Upper lobe of right lung (tissue), 1 donor: Measurements from ENCODE around the gene NRAS. TPM values are rescaled to one million over a fixed set of nuclear protein-coding genes. Genes with fewer than 3 reads are reported as not detected.
"Not testable (repeated sequence)": the region's sequence is repeated elsewhere in the genome, so short reads cannot be mapped to it uniquely, and the experiment has no call there.

ENCODE experiments used
- ATAC-seq: fragments of 200-7000 bp; cut with Tn5 transposase; one replicate; pipeline ENCODE4 v1.9.1; 2020; ENCODE audit warnings: mild to moderate bottlenecking, moderate library complexity
- DNase-seq: peaks from one replicate; pipeline ENCODE4 v3.0.0-alpha.2; 2020
- H3K27ac ChIP-seq: fragments of 200-600 bp; one replicate; pipeline ENCODE4 v1.8.0; 2022
- H3K27me3 ChIP-seq: fragments of 200-600 bp; one replicate; pipeline ENCODE4 v1.8.0; 2022; ENCODE audit warnings: mild to moderate bottlenecking
- H3K36me3 ChIP-seq: fragments of 200-600 bp; one replicate; pipeline ENCODE4 v1.8.0; 2022
- H3K4me1 ChIP-seq: fragments of 200-600 bp; one replicate; pipeline ENCODE4 v1.8.0; 2022
- H3K4me3 ChIP-seq: fragments of 200-600 bp; one replicate; pipeline ENCODE4 v1.8.0; 2022; ENCODE audit warnings: mild to moderate bottlenecking
- H3K9me3 ChIP-seq: fragments of 200-600 bp; one replicate; pipeline ENCODE4 v1.8.0; 2022
- CTCF ChIP-seq: fragments of 200-600 bp; IDR thresholded peaks from one replicate; pipeline ENCODE4 v1.8.0; 2022; ENCODE audit warnings: antibody characterized with exemption
- intact Hi-C: fragments of 100-400 bp; cut with DNase I; formaldehyde crosslinking; loops from one replicate; pipeline ENCODE4 v1.11.0; 2022
- total RNA-seq: library from RNA; stranded (reverse); fragmentation: NEBNext Ultra II Directional; extraction: Animal tissue kit (Norgen Biotek cat#: 25700); gene quantifications from one replicate; pipeline ENCODE4 v1.2.1, GENCODE V29; 2021
- donor health status: DM: no; HTN: yes; CAD: no; lungs with severe emphysema.

NRAS gene
- total RNA-seq, 1 donor from 2014 or later: 26.5 TPM

- Histone ChIP-seq H3K9me3 (no peaks in the 10 kb centered on the region), H3K4me1 (peaks cover 57% of the 10 kb centered on the region), H3K27me3 (no peaks in the 10 kb centered on the region), H3K4me3 (peak overlapping the region; percentile 97), H3K36me3 (no peaks in the 10 kb centered on the region), H3K27ac (peak overlapping the region; percentile 100)
- intact Hi-C loops: no loop called here
- DNase-seq (no peak), ATAC-seq (no peak)
- TF ChIP-seq CTCF: no peak
These were observed 39.7 kb upstream of the NRAS start for GRCh38 chr1:114756009-114756892.

DNA sequence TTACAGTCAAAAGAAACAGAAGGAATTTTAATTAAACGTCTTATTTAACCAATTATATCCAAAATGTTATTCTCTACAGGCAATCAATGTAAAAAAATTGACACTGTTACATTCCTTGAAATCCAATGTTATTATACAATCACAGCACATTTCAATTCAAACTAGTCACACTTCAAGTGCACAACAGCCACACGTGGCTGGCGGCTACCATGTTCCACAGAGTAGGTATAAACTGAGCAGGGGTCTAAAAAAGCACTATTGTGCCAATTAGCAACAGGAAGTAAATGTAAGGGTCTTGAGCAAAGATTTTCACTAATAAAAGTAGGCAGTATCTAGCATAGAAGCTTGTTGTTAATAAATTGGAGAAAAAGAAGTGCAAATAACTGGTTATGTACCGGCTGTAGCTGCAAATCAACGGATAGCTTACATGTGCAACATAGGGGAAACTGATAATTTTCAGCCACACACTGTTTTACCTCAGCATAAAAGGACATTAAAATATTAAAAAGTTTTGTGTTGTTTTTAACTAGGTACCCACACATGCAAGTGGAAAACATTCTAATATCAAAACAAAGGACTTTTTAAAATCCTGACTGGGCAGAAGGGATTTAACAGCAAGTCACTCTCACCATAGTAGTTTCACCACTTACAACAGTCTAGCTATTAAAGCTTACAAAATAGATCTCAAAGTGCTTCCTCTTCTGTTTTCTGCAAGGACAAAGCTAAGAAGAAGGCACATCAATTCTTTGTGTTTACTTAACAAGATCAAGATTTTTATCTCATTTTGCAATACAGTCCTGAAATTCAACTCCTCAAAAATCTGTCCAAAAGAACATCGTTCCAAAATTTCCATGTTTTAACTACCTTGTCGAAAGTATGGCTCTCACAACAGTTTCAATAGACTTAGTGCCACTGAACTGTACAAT is 38.7 kb upstream of the NRAS start:
- no peak for ATAC-seq
- no peak for TF ChIP-seq CTCF
- peak overlapping the region; percentile 97 for H3K4me3 ChIP-seq
- H3K9me3 ChIP-seq: no peaks in the 10 kb centered on the region
- H3K4me1 ChIP-seq: peaks cover 66% of the 10 kb centered on the region
- H3K36me3 ChIP-seq: peaks cover 1% of the 10 kb centered on the region
- no peaks in the 10 kb centered on the region for H3K27me3 ChIP-seq
- H3K27ac ChIP-seq: no peak overlapping the region
- no peak for DNase-seq
- intact Hi-C loops: no loop called here

DNA sequence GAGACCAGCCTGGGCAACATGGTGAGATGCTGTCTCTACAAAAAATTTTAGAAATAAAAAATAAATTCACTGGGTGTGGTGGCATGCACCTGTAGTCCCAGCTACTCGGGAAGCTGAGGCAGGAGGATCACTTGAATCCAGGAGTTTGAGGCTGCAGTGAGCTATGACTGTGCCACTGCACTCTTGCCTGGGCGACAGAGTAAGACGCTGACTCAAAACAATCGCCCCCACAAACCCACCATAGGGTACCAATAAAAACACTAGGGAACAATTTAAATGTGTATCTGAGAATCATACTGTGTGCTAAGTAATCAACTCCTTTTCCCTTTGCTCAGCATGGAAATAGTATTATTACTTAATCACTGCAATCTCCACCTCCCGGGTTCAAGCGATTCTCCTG is 37.1 kb upstream of the NRAS start:
- H3K27ac ChIP-seq, ATAC-seq, H3K4me3 ChIP-seq, DNase-seq, H3K27me3 ChIP-seq, intact Hi-C loops, H3K9me3 ChIP-seq: not testable (repeated sequence)
- H3K36me3 ChIP-seq: peaks cover 17% of the 10 kb centered on the region
- peaks cover 81% of the 10 kb centered on the region for H3K4me1 ChIP-seq

GRCh38 chr1:114753143-114753542 is 36.6 kb upstream of the NRAS start:
- ATAC-seq: no peak
- no peak overlapping the region for H3K27ac ChIP-seq
- no peaks in the 10 kb centered on the region for H3K27me3 ChIP-seq
- peaks cover 82% of the 10 kb centered on the region for H3K4me1 ChIP-seq
- TF ChIP-seq CTCF: no peak
- H3K36me3 ChIP-seq: peaks cover 22% of the 10 kb centered on the region
- no peaks in the 10 kb centered on the region for H3K9me3 ChIP-seq
- no peak overlapping the region for H3K4me3 ChIP-seq
- intact Hi-C loops: no loop called here
- DNase-seq: no peak

DNA sequence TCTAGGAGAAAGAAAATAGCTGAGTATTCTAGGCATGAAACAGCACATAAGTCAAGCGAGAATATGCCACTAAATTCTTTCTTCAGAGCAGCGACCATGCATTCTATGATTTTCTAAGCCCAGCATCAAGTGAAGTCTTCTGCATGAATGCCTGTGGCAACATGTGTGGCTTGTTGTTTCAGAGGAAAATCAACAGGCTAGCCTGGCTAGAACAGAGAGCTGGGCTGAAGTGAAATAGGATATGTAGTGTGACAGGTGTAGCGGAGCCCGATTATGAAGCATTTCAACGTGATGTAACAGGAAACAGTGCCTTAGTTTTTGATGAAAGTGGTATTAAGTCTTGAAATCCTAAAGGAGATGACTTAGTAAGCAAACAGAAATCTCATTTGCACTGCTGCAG is 34.2 kb upstream of the NRAS start:
- Histone ChIP-seq H3K4me1 (peaks cover 77% of the 10 kb centered on the region), H3K4me3 (no peak overlapping the region), H3K27me3 (no peaks in the 10 kb centered on the region), H3K9me3 (no peaks in the 10 kb centered on the region), H3K27ac (no peak overlapping the region), H3K36me3 (peaks cover 44% of the 10 kb centered on the region)
- intact Hi-C loops: no loop called here
- no peak for TF ChIP-seq CTCF
- no peak for DNase-seq
- no peak for ATAC-seq

GRCh38 chr1:114749835-114750234 is 33.3 kb upstream of the NRAS start:
- ATAC-seq: peak; percentile 65
- TF ChIP-seq CTCF: no peak
- Histone ChIP-seq H3K9me3 (no peaks in the 10 kb centered on the region), H3K4me3 (no peak overlapping the region), H3K27me3 (no peaks in the 10 kb centered on the region), H3K36me3 (peaks cover 50% of the 10 kb centered on the region), H3K4me1 (peaks cover 67% of the 10 kb centered on the region), H3K27ac (no peak overlapping the region)
- intact Hi-C loops: no loop called here
- no peak for DNase-seq
